Natural killer cell treated with Interleukin-12 subunit alpha and Interleukin-12 subunit beta and Interleukin-15 and Interleukin-18, amount 100 ng/mL, for 72 hours (primary cell): ENCODE data around the gene HPCAL1. TPM values are rescaled to one million over a fixed set of nuclear protein-coding genes. Genes with fewer than 3 reads are reported as not detected.

Experiments
- ATAC-seq, 2 donors: fragments of 150-1000 bp; cut with Tn5 transposase in 1 of 2; sonication (Bioruptor Pico), chemical (Tn5 transposase) in 1 of 2; 2 replicates each; pipeline ENCODE4 v1.10.0; 2021
- DNase-seq: peaks from one replicate; pipeline ENCODE4 v3.0.0; 2022; ENCODE audit warnings: low spot score
- H3K27ac Mint-ChIP-seq, 2 donors: 1 replicate in 1 of 2; 2 replicates in 1 of 2; pipeline ENCODE4 v1.8.0; 2022; ENCODE audit warnings: mixed read lengths in 2 of 2, mild to moderate bottlenecking in 1 of 2, moderate library complexity in 1 of 2
- H3K27me3 Mint-ChIP-seq, 2 donors: 1 replicate in 1 of 2; 2 replicates in 1 of 2; pipeline ENCODE4 v1.8.0; 2022; ENCODE audit warnings: mixed read lengths in 2 of 2
- H3K36me3 Mint-ChIP-seq: one replicate; pipeline ENCODE4 v1.8.0; 2022; ENCODE audit warnings: mixed read lengths
- H3K4me1 Mint-ChIP-seq, 2 donors: 1 replicate in 1 of 2; 2 replicates in 1 of 2; pipeline ENCODE4 v1.8.0; 2022; ENCODE audit warnings: low read depth in 2 of 2, mixed read lengths in 2 of 2, mild to moderate bottlenecking in 1 of 2
- H3K4me3 Mint-ChIP-seq: one replicate; pipeline ENCODE4 v1.8.0; 2022; ENCODE audit warnings: mixed read lengths
- H3K9me3 Mint-ChIP-seq: 2 replicates; pipeline ENCODE4 v1.8.0; 2022; ENCODE audit warnings: mixed read lengths
- total RNA-seq, 2 donors: library from RNA; stranded (reverse); gene quantifications; one replicate each; pipeline ENCODE4 v1.2.3, GENCODE V29; 2022

HPCAL1 gene
- total RNA-seq, 2 donors from 2014 or later, result 13.8 to 19.0 TPM

- Mint-ChIP-seq H3K4me1 (peaks cover 6 to 8% of the 10 kb centered on the region in 2 donors), H3K4me3 (no peak overlapping the region), H3K27me3 (peaks cover 0 to 7% of the 10 kb centered on the region in 2 donors)
Measured at GRCh38 chr2:10475811-10476660, 173.3 kb downstream of the HPCAL1 start.

GRCh38 chr2:10476723-10477442 lies 174.2 kb downstream of the HPCAL1 start:
- no peaks in the 10 kb centered on the region for H3K9me3 Mint-ChIP-seq
- H3K4me1 Mint-ChIP-seq, result peaks cover 6 to 9% of the 10 kb centered on the region in 2 donors
- ATAC-seq (no peak), DNase-seq (no peak)
- peaks cover 0 to 9% of the 10 kb centered on the region in 2 donors for H3K27me3 Mint-ChIP-seq
- no peak overlapping the region for H3K4me3 Mint-ChIP-seq
- H3K36me3 Mint-ChIP-seq, result no peaks in the 10 kb centered on the region
- H3K27ac Mint-ChIP-seq, result no peak overlapping the region

More at GRCh38 chr2:10475811-10476660, 173.3 kb downstream of the HPCAL1 start:
- no peaks in the 10 kb centered on the region for H3K36me3 Mint-ChIP-seq
- no peaks in the 10 kb centered on the region for H3K9me3 Mint-ChIP-seq
- DNase-seq (no peak), ATAC-seq (no peak)
- H3K27ac Mint-ChIP-seq, result no peak overlapping the region

Other genes with a start within 250 kb of the HPCAL1 start
- gene CYS1, start 222.5 kb upstream of the HPCAL1 start, total RNA-seq, result under 1 TPM in 1 of 2 donors, not detected in 1; 0.45 TPM
- gene RRM2, start 180.2 kb upstream of the HPCAL1 start, total RNA-seq, result 100 to 1,000 TPM; 375 to 624 TPM
- gene ODC1, start 145.4 kb downstream of the HPCAL1 start, total RNA-seq, result 100 to 1,000 TPM in 1 of 2 donors, 10 to 100 TPM in 1; 91.5 to 206 TPM